MCF 10A (cell line): Measurements from ENCODE around the gene C3orf52. TPM values are rescaled to one million over a fixed set of nuclear protein-coding genes. Genes with fewer than 3 reads are reported as not detected.

ENCODE experiments used
- BruUV-seq: library from RNA; stranded (reverse); fragments of 400-500 nt; replicated peaks from 2 replicates; lab custom pipeline; 2021; lab: Mats Ljungman, UMichigan
- CTCF ChIA-PET: fragments of 300-600 bp; sonication (Branson Sonifier 250); formaldehyde crosslinking; extraction: SDS; loops from one replicate; lab custom pipeline; 2021; ENCODE audit warnings: antibody characterized with exemption, inconsistent platforms; lab: Yijun Ruan, JAX
- POLR2A ChIA-PET: fragments of 300-600, 350-650 bp; sonication (Branson Sonifier 250); formaldehyde crosslinking; extraction: SDS; loops from one replicate; lab custom pipeline; 2020; ENCODE audit warnings: antibody characterized with exemption, inconsistent platforms; lab: Yijun Ruan, JAX
- DNase-seq: peaks from one replicate; pipeline ENCODE4 v3.0.0-alpha.2; 2018; ENCODE audit not compliant: unreplicated experiment
- H3K27ac Mint-ChIP-seq: one replicate; pipeline ENCODE4 v1.8.0; 2022; ENCODE audit warnings: mild to moderate bottlenecking, low read depth, mixed read lengths; ENCODE audit not compliant: unreplicated experiment
- H3K27me3 Mint-ChIP-seq: one replicate; pipeline ENCODE4 v1.8.0; 2022; ENCODE audit warnings: mixed read lengths; ENCODE audit not compliant: insufficient read depth, unreplicated experiment
- H3K36me3 Mint-ChIP-seq: one replicate; pipeline ENCODE4 v1.8.0; 2022; ENCODE audit warnings: mild to moderate bottlenecking, moderate library complexity, mixed read lengths; ENCODE audit not compliant: insufficient read depth, unreplicated experiment
- H3K4me1 Mint-ChIP-seq: one replicate; pipeline ENCODE4 v1.8.0; 2022; ENCODE audit warnings: mixed read lengths; ENCODE audit not compliant: insufficient read depth, unreplicated experiment
- H3K4me3 Mint-ChIP-seq: one replicate; pipeline ENCODE4 v1.8.0; 2022; ENCODE audit warnings: mild to moderate bottlenecking, moderate library complexity, mixed read lengths; ENCODE audit not compliant: unreplicated experiment
- H3K9me3 Mint-ChIP-seq: one replicate; pipeline ENCODE4 v1.8.0; 2022; ENCODE audit warnings: mixed read lengths; ENCODE audit not compliant: unreplicated experiment
- intact Hi-C: fragments of 100-400 bp; cut with micrococcal nuclease; formaldehyde crosslinking; loops from 2 replicates; pipeline ENCODE4 v1.14.1; 2022
- total RNA-seq: library from RNA; stranded (reverse); gene quantifications from 2 replicates; pipeline ENCODE4 v1.2.3, GENCODE V29; 2022
- TF ChIP-seq, protein P1 (sequence below): fragments of 200-600 bp; IDR thresholded peaks from one replicate; pipeline ENCODE4 v1.8.0; 2022; ENCODE audit warnings: antibody characterized with exemption, mild to moderate bottlenecking; ENCODE audit not compliant: unreplicated experiment

Gene C3orf52
- total RNA-seq, 1 experiment from 2014 or later: 10.4 TPM

DNA sequence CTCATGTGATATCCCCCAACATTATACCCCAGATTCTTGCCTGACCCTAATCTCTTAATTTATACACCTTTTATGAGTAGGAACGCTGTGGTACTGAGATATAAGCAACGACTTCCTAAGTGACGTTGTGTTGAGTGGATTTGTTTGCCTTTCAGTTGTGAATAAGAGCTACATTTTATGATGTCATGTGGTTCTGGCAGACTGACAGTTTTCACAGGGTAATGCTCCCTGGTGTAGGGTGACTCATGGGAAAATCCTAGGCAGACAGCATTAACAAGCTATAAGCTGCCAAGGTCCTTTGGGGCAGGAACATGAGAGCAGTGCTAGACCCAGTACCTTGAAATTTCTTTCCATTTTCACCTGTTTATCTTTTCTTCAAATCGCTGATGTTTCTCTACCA lies 11.2 kb downstream of the C3orf52 start:
- TF ChIP-seq, protein P1, sequence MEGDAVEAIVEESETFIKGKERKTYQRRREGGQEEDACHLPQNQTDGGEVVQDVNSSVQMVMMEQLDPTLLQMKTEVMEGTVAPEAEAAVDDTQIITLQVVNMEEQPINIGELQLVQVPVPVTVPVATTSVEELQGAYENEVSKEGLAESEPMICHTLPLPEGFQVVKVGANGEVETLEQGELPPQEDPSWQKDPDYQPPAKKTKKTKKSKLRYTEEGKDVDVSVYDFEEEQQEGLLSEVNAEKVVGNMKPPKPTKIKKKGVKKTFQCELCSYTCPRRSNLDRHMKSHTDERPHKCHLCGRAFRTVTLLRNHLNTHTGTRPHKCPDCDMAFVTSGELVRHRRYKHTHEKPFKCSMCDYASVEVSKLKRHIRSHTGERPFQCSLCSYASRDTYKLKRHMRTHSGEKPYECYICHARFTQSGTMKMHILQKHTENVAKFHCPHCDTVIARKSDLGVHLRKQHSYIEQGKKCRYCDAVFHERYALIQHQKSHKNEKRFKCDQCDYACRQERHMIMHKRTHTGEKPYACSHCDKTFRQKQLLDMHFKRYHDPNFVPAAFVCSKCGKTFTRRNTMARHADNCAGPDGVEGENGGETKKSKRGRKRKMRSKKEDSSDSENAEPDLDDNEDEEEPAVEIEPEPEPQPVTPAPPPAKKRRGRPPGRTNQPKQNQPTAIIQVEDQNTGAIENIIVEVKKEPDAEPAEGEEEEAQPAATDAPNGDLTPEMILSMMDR: no peak
- Mint-ChIP-seq H3K4me3 (peak overlapping the region; percentile 24), H3K9me3 (no peaks in the 10 kb centered on the region), H3K27me3 (no peaks in the 10 kb centered on the region), H3K4me1 (peaks cover 42% of the 10 kb centered on the region), H3K36me3 (peaks cover 16% of the 10 kb centered on the region), H3K27ac (peak overlapping the region; percentile 88)
- peak; percentile 99 for DNase-seq
- POLR2A ChIA-PET: interaction anchor here (0.6 to 1.7 kb wide), 10 partner anchors 9 to 919 kb away, joined by 3 to 10 read pairs (median 4); partner anchors contain the start of genes ATG3, C3orf52, GCSAM and SLC35A5
- intact Hi-C loops: no loop called here
- CTCF ChIA-PET: interaction anchor here (0.9 to 2.5 kb wide), 4 partner anchors 14 to 427 kb away, joined by 4 to 19 read pairs (median 4); no protein-coding TSS in a partner anchor
- no TSS peak for BruUV-seq

DNA sequence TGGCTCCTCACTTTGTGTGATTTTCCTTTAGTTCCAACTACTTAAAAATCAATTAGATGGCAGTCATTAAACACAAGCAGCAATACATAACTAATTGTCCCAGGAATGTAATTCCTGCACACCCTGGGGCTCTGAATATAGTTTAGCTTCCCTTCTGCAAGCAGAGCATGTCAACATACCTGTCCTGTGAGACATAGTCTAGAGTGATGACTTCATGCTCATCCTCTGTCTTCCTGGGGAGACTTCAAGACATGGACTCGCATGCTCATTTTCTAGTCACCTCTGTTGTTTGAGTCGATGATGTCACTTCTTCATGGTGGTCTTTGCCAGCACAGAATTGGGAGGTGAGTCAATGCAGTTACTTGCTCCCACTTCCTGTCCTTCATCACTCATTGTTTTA lies 15.7 kb downstream of the C3orf52 start:
- no peaks in the 10 kb centered on the region for H3K9me3 Mint-ChIP-seq
- DNase-seq: peak; percentile 49
- POLR2A ChIA-PET: interaction anchor here (0.6 to 1.5 kb wide), 2 partner anchors 112 to 123 kb away, joined by 3 to 5 read pairs; partner anchors contain the start of gene ABHD10
- H3K4me3 Mint-ChIP-seq: no peak overlapping the region
- H3K27me3 Mint-ChIP-seq: no peaks in the 10 kb centered on the region
- TF ChIP-seq, protein P1: no peak
- H3K36me3 Mint-ChIP-seq: peaks cover 30% of the 10 kb centered on the region
- H3K27ac Mint-ChIP-seq: no peak overlapping the region
- CTCF ChIA-PET: interaction anchor here (0.8 to 2.8 kb wide), 2 partner anchors 9 to 113 kb away, joined by 5 to 13 read pairs; no protein-coding TSS in a partner anchor
- H3K4me1 Mint-ChIP-seq: peaks cover 32% of the 10 kb centered on the region
- intact Hi-C loops: no loop called here
- no TSS peak for BruUV-seq

DNA sequence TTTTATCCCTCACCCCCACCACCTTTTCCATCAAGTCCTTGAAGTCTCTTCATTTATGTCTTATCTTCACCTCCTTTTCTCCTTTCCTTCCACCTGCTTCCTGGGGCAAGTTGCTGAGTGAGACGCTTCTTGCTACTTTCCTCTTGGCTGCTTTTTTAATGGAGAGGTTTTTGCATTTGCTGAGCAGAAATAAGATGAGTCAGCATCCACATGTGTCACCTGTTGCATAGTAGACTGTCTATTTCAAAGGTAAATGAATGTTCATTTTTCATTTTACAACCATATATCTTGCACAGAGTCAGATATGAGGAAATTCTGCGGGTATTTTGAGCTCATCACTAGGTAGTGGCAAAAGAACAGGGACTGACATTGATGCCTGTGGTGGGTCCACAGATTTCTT lies 18.6 kb downstream of the C3orf52 start:
- TF ChIP-seq, protein P1: no peak
- Mint-ChIP-seq H3K4me1 (peaks cover 21% of the 10 kb centered on the region), H3K36me3 (peaks cover 34% of the 10 kb centered on the region), H3K27me3 (no peaks in the 10 kb centered on the region), H3K4me3 (no peak overlapping the region), H3K9me3 (no peaks in the 10 kb centered on the region), H3K27ac (no peak overlapping the region)
- CTCF ChIA-PET: no interaction called here
- no TSS peak for BruUV-seq
- POLR2A ChIA-PET: interaction anchor here (0.6 kb wide), 1 partner anchor 437 kb away, joined by 3 read pairs; no protein-coding TSS in a partner anchor
- no peak for DNase-seq
- intact Hi-C loops: no loop called here

DNA sequence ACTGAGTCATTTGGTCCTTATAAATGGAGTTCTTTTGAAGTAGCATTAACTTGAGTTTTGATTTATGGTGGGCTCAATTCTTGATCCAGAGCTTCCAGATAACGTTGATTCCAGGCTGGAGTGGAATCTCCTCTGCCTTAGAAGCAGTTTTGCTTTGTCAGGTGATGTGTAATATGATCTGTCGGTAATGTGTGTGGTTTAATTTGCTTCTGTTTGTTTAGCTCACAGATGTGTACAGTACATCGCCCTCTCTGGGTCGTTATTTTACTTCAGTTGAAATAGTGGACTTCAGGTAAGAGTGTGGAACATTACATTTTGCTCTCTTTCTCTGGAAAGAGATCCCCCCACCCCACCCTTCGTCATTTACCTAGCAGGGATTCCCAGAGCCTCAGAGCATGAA lies 23.1 kb downstream of the C3orf52 start:
- ChIA-PET CTCF (interaction anchor here (0.6 to 3.8 kb wide), 7 partner anchors 9 to 409 kb away, joined by 4 to 43 read pairs (median 5); partner anchors contain the start of genes CD200 and SLC9C1), POLR2A (interaction anchor here (1.0 to 1.1 kb wide), 2 partner anchors 11 to 12 kb away, joined by 4 read pairs; no protein-coding TSS in a partner anchor)
- no peak for DNase-seq
- Mint-ChIP-seq H3K36me3 (peaks cover 34% of the 10 kb centered on the region), H3K4me1 (peaks cover 16% of the 10 kb centered on the region), H3K27me3 (no peaks in the 10 kb centered on the region), H3K27ac (peak overlapping the region; percentile 59), H3K4me3 (no peak overlapping the region), H3K9me3 (no peaks in the 10 kb centered on the region)
- TF ChIP-seq, protein P1: no peak
- BruUV-seq: no TSS peak
- intact Hi-C loops: no loop called here
